ENCODE measurements around the gene PPIF.

The PPIF gene

GRCh38 chr10:79308969-79309665 is 38.2 kb upstream of the PPIF start:
- Mint-ChIP-seq H3K27me3 (no peaks in the 10 kb centered on the region), H3K9me3 (no peaks in the 10 kb centered on the region), H3K4me3 (no peak overlapping the region), H3K27ac (ENCODE audit: low read depth) (no peak overlapping the region), H3K4me1 (no peaks in the 10 kb centered on the region), H3K36me3 (ENCODE audit: insufficient read depth) (peaks cover 13% of the 10 kb centered on the region)
- ATAC-seq (replicated peaks; ENCODE audit: extremely low read depth, poor library complexity, severe bottlenecking) (no peak), DNase-seq (ENCODE audit: low spot score in 2 of 2) (no peak)

GRCh38 chr10:79310200-79310865 is 36.9 kb upstream of the PPIF start:
- H3K27ac Mint-ChIP-seq (ENCODE audit: low read depth): no peak overlapping the region

GRCh38 chr10:79310911-79311573 is 36.2 kb upstream of the PPIF start:
- no peak overlapping the region for H3K27ac Mint-ChIP-seq (ENCODE audit: low read depth)
- ATAC-seq (replicated peaks; ENCODE audit: extremely low read depth, poor library complexity, severe bottlenecking): no peak
- no peak overlapping the region for H3K4me3 Mint-ChIP-seq
- peaks cover 6% of the 10 kb centered on the region for H3K4me1 Mint-ChIP-seq
- no peak for DNase-seq (ENCODE audit: low spot score in 2 of 2)
- no peaks in the 10 kb centered on the region for H3K27me3 Mint-ChIP-seq
- no peaks in the 10 kb centered on the region for H3K9me3 Mint-ChIP-seq
- H3K36me3 Mint-ChIP-seq (ENCODE audit: insufficient read depth): peaks cover 13% of the 10 kb centered on the region

More at GRCh38 chr10:79310200-79310865, 36.9 kb upstream of the PPIF start:
- no peaks in the 10 kb centered on the region for H3K9me3 Mint-ChIP-seq
- ATAC-seq (replicated peaks; ENCODE audit: extremely low read depth, poor library complexity, severe bottlenecking) (no peak), DNase-seq (ENCODE audit: low spot score in 2 of 2) (no peak)
- no peak overlapping the region for H3K4me3 Mint-ChIP-seq
- H3K4me1 Mint-ChIP-seq: no peaks in the 10 kb centered on the region
- H3K36me3 Mint-ChIP-seq (ENCODE audit: insufficient read depth): peaks cover 13% of the 10 kb centered on the region
- no peaks in the 10 kb centered on the region for H3K27me3 Mint-ChIP-seq

GRCh38 chr10:79311581-79312407 is 35.5 kb upstream of the PPIF start:
- no peak overlapping the region for H3K4me3 Mint-ChIP-seq
- H3K4me1 Mint-ChIP-seq: peaks cover 11% of the 10 kb centered on the region
- H3K27me3 Mint-ChIP-seq: no peaks in the 10 kb centered on the region
- no peak for DNase-seq (ENCODE audit: low spot score in 2 of 2)
- H3K27ac Mint-ChIP-seq (ENCODE audit: low read depth): no peak overlapping the region
- no peaks in the 10 kb centered on the region for H3K9me3 Mint-ChIP-seq
- no peak for ATAC-seq (replicated peaks; ENCODE audit: extremely low read depth, poor library complexity, severe bottlenecking)
- peaks cover 15% of the 10 kb centered on the region for H3K36me3 Mint-ChIP-seq (ENCODE audit: insufficient read depth)

- H3K27ac Mint-ChIP-seq (ENCODE audit: low read depth): peak overlapping the region; percentile 73
- H3K27me3 Mint-ChIP-seq: no peaks in the 10 kb centered on the region
- H3K4me1 Mint-ChIP-seq: peaks cover 20% of the 10 kb centered on the region
- H3K36me3 Mint-ChIP-seq (ENCODE audit: insufficient read depth): peaks cover 24% of the 10 kb centered on the region
- no peak for DNase-seq (ENCODE audit: low spot score in 2 of 2)
- ATAC-seq (replicated peaks; ENCODE audit: extremely low read depth, poor library complexity, severe bottlenecking): no peak
- no peak overlapping the region for H3K4me3 Mint-ChIP-seq
- H3K9me3 Mint-ChIP-seq: no peaks in the 10 kb centered on the region
These were observed 34.6 kb upstream of the PPIF start for GRCh38 chr10:79312601-79313187.

- no peaks in the 10 kb centered on the region for H3K9me3 Mint-ChIP-seq
- ATAC-seq (replicated peaks; ENCODE audit: extremely low read depth, poor library complexity, severe bottlenecking) (no peak), DNase-seq (ENCODE audit: low spot score in 2 of 2) (no peak)
- H3K27me3 Mint-ChIP-seq: no peaks in the 10 kb centered on the region
- no peak overlapping the region for H3K27ac Mint-ChIP-seq (ENCODE audit: low read depth)
- H3K4me3 Mint-ChIP-seq: no peak overlapping the region
- peaks cover 27% of the 10 kb centered on the region for H3K4me1 Mint-ChIP-seq
- peaks cover 30% of the 10 kb centered on the region for H3K36me3 Mint-ChIP-seq (ENCODE audit: insufficient read depth)
These were observed 33.9 kb upstream of the PPIF start for GRCh38 chr10:79313320-79313719.

GRCh38 chr10:79313911-79314439 is 33.3 kb upstream of the PPIF start:
- no peaks in the 10 kb centered on the region for H3K9me3 Mint-ChIP-seq
- H3K27ac Mint-ChIP-seq (ENCODE audit: low read depth): no peak overlapping the region
- H3K4me3 Mint-ChIP-seq: no peak overlapping the region
- peaks cover 33% of the 10 kb centered on the region for H3K4me1 Mint-ChIP-seq
- H3K36me3 Mint-ChIP-seq (ENCODE audit: insufficient read depth): peaks cover 32% of the 10 kb centered on the region
- no peak for DNase-seq (ENCODE audit: low spot score in 2 of 2)
- no peak for ATAC-seq (replicated peaks; ENCODE audit: extremely low read depth, poor library complexity, severe bottlenecking)
- H3K27me3 Mint-ChIP-seq: no peaks in the 10 kb centered on the region

GRCh38 chr10:79314761-79315601 is 32.3 kb upstream of the PPIF start:
- H3K27me3 Mint-ChIP-seq: no peaks in the 10 kb centered on the region
- H3K4me3 Mint-ChIP-seq: no peak overlapping the region
- H3K27ac Mint-ChIP-seq (ENCODE audit: low read depth): no peak overlapping the region
- peaks cover 43% of the 10 kb centered on the region for H3K4me1 Mint-ChIP-seq
- DNase-seq (ENCODE audit: low spot score in 2 of 2): no peak
- H3K9me3 Mint-ChIP-seq: no peaks in the 10 kb centered on the region
- ATAC-seq (replicated peaks; ENCODE audit: extremely low read depth, poor library complexity, severe bottlenecking): no peak
- peaks cover 32% of the 10 kb centered on the region for H3K36me3 Mint-ChIP-seq (ENCODE audit: insufficient read depth)

GRCh38 chr10:79315602-79315920 is 31.7 kb upstream of the PPIF start:
- H3K27ac Mint-ChIP-seq (ENCODE audit: low read depth): no peak overlapping the region
- no peak overlapping the region for H3K4me3 Mint-ChIP-seq
- no peaks in the 10 kb centered on the region for H3K9me3 Mint-ChIP-seq
- DNase-seq (ENCODE audit: low spot score in 2 of 2): no peak
- H3K4me1 Mint-ChIP-seq: peaks cover 49% of the 10 kb centered on the region
- H3K36me3 Mint-ChIP-seq (ENCODE audit: insufficient read depth): peaks cover 32% of the 10 kb centered on the region
- ATAC-seq (replicated peaks; ENCODE audit: extremely low read depth, poor library complexity, severe bottlenecking): no peak
- H3K27me3 Mint-ChIP-seq: no peaks in the 10 kb centered on the region

GRCh38 chr10:79316671-79317431 is 30.4 kb upstream of the PPIF start:
- DNase-seq (ENCODE audit: low spot score in 2 of 2) (no peak), ATAC-seq (replicated peaks; ENCODE audit: extremely low read depth, poor library complexity, severe bottlenecking) (peak; percentile 40)
- H3K27me3 Mint-ChIP-seq: no peaks in the 10 kb centered on the region
- H3K4me1 Mint-ChIP-seq: peaks cover 50% of the 10 kb centered on the region
- no peaks in the 10 kb centered on the region for H3K9me3 Mint-ChIP-seq
- peaks cover 28% of the 10 kb centered on the region for H3K36me3 Mint-ChIP-seq (ENCODE audit: insufficient read depth)
- H3K27ac Mint-ChIP-seq (ENCODE audit: low read depth): peak overlapping the region; percentile 89
- H3K4me3 Mint-ChIP-seq: peak overlapping the region; percentile 70

- ATAC-seq (replicated peaks; ENCODE audit: extremely low read depth, poor library complexity, severe bottlenecking): no peak
- H3K36me3 Mint-ChIP-seq (ENCODE audit: insufficient read depth): peaks cover 28% of the 10 kb centered on the region
- DNase-seq (ENCODE audit: low spot score in 2 of 2): no peak
- peak overlapping the region; percentile 70 for H3K4me3 Mint-ChIP-seq
- H3K4me1 Mint-ChIP-seq: peaks cover 60% of the 10 kb centered on the region
- no peaks in the 10 kb centered on the region for H3K27me3 Mint-ChIP-seq
- H3K9me3 Mint-ChIP-seq: no peaks in the 10 kb centered on the region
- H3K27ac Mint-ChIP-seq (ENCODE audit: low read depth): peak overlapping the region; percentile 89
These were observed 28.9 kb upstream of the PPIF start for GRCh38 chr10:79318369-79318768.

Data from central memory CD8-positive, alpha-beta T cell (primary cell).